ENCODE data around the gene TAPBP. TPM values are rescaled to one million over a fixed set of nuclear protein-coding genes. Genes with fewer than 3 reads are reported as not detected.
"Not testable (repeated sequence)": the region's sequence is repeated elsewhere in the genome, so short reads cannot be mapped to it uniquely, and the experiment has no call there.

The TAPBP gene
- polyA plus RNA-seq = 100 to 1,000 TPM; 303 to 707 (median 457) TPM

DNA sequence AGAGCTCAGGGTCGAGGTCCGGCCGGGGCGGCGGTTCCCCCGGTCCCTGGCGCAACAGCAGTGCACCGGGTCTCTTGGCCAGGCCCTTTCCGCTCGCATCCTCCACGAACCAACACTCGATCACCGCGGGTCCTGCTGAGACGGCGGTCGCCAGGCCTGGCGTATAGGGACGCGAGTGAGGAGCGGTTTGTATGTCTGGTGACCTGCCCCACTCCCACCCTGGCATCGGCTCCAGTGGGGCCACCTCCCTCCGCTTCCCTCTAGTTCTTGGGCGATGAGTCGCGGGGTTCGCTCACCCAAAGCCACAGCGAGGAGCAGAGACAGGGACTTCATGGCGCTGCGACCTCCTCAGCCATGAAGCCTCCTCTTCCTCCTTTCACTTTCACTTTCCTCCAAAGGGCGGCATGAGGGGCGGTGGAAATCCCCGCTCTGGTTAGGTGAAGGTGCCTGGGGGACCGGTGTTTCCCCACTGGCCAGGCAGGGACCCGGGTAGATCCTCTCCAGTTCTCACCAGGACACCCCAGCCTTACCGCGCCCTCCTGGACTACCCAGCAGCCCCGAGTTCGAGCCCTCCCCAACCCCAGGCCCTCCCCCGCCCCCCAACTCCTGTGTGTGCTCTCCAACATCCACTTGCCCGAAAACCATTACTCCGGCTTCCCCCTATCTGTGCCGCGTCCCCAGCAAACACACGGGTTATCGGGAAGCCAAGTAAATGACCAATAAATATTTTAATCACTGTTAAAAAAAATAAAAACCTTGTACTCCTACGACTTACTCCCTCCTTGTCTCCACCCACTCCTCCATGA lies at the start of gene TAPBP:
TSS of gene TAPBP (minus strand) at position 370 of the 806 bp plus-strand sequence. CDS start at position 333, 37 bp downstream.
- H3K9me3 Mint-ChIP-seq = no peaks in the 10 kb centered on the region
- H3K27ac Mint-ChIP-seq = peak within 1 kb of the TSS; percentile 95 to 99 (median 99)
- DNase-seq = peak; percentile 89 to 93 (median 89)
- H3K4me1 Mint-ChIP-seq = peaks cover 69 to 71% of the 10 kb centered on the region in 2 donors
- peaks cover 4 to 17% (median 4%) of the 10 kb centered on the region in 3 donors for H3K36me3 Mint-ChIP-seq
- peaks cover 12 to 23% (median 17%) of the 10 kb centered on the region in 3 donors for H3K27me3 Mint-ChIP-seq (ENCODE audit: low read depth in 3 of 3)
- peak within 1 kb of the TSS; percentile 97 to 99 (median 98) for H3K4me3 Mint-ChIP-seq

DNA sequence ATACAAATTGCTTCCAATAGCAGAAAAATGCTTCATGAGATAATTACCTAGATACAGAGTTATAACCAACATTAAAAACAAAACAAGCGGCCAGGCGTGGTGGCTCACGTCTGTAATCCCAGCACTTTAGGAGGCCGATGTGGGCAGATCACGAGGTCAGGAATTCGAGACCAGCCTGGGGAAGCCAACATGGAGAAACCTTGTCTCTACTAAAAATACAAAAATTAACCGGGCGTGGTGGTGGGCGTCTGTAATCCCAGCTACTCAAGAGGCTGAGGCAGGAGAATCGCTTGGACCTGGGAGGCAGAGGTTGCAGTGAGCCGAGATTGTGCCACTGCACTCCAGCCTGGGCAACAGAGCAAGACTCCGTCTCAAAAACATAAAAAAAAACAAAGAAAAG lies 49.6 kb upstream of the TAPBP start:
- not testable (repeated sequence) for H3K27ac Mint-ChIP-seq; H3K27me3 Mint-ChIP-seq (ENCODE audit: low read depth in 3 of 3); H3K4me3 Mint-ChIP-seq; DNase-seq; H3K36me3 Mint-ChIP-seq; H3K9me3 Mint-ChIP-seq; H3K4me1 Mint-ChIP-seq

DNA sequence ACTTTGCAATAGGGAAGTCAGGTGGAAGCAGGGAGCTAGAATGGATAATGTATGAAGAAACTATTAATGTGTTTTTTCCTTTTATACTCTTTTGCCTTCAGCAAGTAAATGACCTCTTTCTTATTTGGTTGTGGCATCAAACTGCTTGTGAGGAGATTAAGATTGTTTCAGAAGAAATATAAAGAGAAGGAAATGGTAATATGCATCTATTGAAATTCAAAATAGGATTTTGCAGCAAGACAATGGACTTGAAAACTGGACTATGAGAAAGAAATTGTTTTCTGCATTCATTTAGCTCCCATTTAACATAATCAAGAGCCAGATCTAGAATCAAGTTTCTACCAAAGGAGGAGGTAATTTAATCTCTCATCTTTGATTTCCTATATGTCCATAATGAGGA lies 45.5 kb upstream of the TAPBP start:
- H3K36me3 Mint-ChIP-seq = peaks cover 0 to 3% (median 0%) of the 10 kb centered on the region in 3 donors
- no peak overlapping the region for H3K27ac Mint-ChIP-seq
- peaks cover 0 to 4% (median 4%) of the 10 kb centered on the region in 3 donors for H3K27me3 Mint-ChIP-seq (ENCODE audit: low read depth in 3 of 3)
- DNase-seq = no peak
- no peaks in the 10 kb centered on the region for H3K9me3 Mint-ChIP-seq
- H3K4me3 Mint-ChIP-seq = no peak overlapping the region
- no peaks in the 10 kb centered on the region for H3K4me1 Mint-ChIP-seq

DNA sequence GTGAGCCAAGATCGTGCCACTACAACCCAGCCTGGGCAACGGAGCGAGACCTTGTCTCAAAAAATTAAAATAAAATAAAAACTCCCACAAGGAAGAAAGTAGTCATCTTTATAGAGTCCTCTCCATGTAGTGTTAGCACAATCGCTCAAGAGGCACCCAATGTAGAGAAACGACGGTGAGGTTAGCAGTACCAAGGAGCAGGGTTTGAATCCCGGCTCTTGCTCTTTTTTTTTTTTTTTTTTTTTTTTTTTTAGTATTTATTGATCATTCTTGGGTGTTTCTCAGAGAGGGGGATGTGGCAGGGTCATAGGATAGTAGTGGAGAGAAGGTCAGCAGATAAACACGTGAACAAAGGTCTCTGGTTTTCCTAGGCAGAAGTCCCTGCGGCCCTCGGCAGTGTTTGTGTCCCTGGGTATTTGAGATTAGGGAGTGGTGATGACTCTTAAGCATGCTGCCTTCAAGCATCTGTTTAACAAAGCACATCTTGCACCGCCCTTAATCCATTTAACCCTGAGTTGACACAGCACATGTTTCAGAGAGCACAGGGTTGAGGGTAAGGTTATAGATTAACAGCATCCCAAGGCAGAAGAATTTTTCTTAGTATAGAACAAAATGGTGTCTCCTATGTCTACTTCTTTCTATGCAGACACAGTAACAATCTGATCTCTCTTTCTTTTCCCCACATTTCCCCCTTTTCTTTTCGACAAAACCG lies 43.4 kb upstream of the TAPBP start:
- H3K4me3 Mint-ChIP-seq, H3K4me1 Mint-ChIP-seq: not testable (repeated sequence)

DNA sequence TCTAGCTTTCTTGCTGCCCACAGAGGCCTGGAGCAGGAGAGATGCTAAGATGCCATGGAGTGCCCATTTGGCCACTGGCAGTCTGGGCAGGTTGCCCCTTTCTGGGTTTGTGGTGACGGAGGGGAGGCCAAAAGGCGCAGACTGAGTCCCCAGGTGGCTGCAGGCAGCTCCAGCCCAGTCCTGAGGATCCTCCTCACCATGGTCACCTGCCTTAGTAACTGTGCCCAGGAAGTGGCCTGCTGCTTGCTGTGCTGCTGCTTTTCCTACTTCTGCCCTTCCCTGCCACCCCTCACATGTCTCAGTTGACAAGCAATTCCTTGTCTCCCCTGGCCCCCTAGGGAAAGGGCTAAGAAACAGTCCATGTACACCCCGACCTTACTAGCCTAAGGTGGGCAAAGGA lies 42.4 kb upstream of the TAPBP start:
- Mint-ChIP-seq H3K4me1 (no peaks in the 10 kb centered on the region), H3K27me3 (ENCODE audit: low read depth in 3 of 3) (peaks cover 0 to 4% (median 2%) of the 10 kb centered on the region in 3 donors), H3K27ac (no peak overlapping the region), H3K36me3 (peaks cover 0 to 3% (median 0%) of the 10 kb centered on the region in 3 donors), H3K4me3 (no peak overlapping the region), H3K9me3 (no peaks in the 10 kb centered on the region)
- no peak for DNase-seq

More for the DNA sequence above, 43.4 kb upstream of the TAPBP start:
- not testable (repeated sequence) for H3K9me3 Mint-ChIP-seq; H3K27ac Mint-ChIP-seq; DNase-seq; H3K36me3 Mint-ChIP-seq; H3K27me3 Mint-ChIP-seq (ENCODE audit: low read depth in 3 of 3)

DNA sequence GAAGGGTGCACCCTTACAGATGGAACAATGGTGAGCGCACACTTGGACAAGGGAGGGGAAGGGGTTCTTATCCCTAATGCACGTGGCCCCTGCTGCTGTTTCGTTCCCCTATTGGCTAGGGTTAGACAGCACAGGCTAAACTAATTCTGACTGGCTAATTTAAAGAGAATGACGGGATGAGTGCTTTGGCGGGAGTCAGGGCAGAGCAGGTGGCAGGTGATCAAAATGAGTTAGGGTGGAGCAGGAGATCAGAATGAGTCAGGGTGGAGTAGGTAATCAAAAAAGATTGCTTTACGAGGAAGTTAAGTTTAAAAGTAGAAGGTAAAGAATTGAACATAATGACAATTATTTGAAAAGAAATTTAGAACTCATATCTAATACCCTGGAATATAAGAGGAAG lies 42.0 kb upstream of the TAPBP start:
- not testable (repeated sequence) for DNase-seq; H3K36me3 Mint-ChIP-seq; H3K4me3 Mint-ChIP-seq; H3K27ac Mint-ChIP-seq; H3K27me3 Mint-ChIP-seq (ENCODE audit: low read depth in 3 of 3); H3K9me3 Mint-ChIP-seq; H3K4me1 Mint-ChIP-seq

DNA sequence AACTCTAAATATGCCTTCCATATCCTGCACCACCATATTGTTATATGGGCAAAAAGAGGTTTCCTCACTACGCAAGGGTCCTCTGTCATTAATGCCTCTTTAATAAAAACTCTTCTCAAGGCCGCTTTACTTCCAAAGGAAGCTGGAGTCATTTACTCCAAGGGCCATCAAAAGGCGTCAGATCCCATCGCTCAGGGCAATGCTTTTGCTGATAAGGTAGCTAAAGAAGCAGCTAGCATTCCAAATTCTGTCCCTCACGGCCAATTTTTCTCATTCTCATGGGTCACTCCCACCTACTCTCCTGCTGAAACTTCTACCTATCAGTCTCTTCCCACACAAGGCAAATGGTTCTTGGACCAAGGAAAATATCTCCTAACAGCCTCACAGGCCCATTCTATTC lies 33.9 kb upstream of the TAPBP start:
- H3K4me3 Mint-ChIP-seq = no peak overlapping the region
- peaks cover 39 to 48% of the 10 kb centered on the region in 2 donors for H3K4me1 Mint-ChIP-seq
- no peak for DNase-seq
- H3K36me3 Mint-ChIP-seq = no peaks in the 10 kb centered on the region
- peaks cover 16 to 22% (median 18%) of the 10 kb centered on the region in 3 donors for H3K27me3 Mint-ChIP-seq (ENCODE audit: low read depth in 3 of 3)
- no peaks in the 10 kb centered on the region for H3K9me3 Mint-ChIP-seq
- H3K27ac Mint-ChIP-seq = peak overlapping the region in 4 of 6 donors; percentile 10 to 81 (median 24)

DNA sequence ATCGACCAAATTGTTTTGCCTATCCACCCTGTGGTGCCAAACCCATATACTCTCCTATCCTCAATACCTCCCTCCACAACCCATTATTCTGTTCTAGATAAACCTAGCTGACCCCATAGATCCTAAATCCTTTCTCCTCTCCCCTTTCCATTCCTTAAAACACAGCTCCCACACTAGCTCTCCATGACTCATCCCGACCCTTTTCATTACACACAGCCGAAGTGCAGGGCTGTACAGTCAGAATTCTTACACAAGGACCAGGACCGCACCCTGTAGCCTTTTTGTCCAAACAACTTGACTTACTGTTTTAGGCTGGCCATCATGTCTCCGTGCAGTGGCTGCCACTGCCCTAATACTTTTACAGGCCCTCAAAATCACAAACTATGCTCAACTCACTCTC lies 33.1 kb upstream of the TAPBP start:
- Mint-ChIP-seq H3K27me3 (ENCODE audit: low read depth in 3 of 3) (peaks cover 16 to 22% (median 18%) of the 10 kb centered on the region in 3 donors), H3K27ac (peak overlapping the region in 5 of 6 donors; percentile 14 to 84 (median 79)), H3K4me3 (peak overlapping the region in 1 of 5 donors; percentile 14), H3K4me1 (peaks cover 41 to 50% of the 10 kb centered on the region in 2 donors)
- not testable (repeated sequence) for DNase-seq, H3K9me3 Mint-ChIP-seq, H3K36me3 Mint-ChIP-seq

DNA sequence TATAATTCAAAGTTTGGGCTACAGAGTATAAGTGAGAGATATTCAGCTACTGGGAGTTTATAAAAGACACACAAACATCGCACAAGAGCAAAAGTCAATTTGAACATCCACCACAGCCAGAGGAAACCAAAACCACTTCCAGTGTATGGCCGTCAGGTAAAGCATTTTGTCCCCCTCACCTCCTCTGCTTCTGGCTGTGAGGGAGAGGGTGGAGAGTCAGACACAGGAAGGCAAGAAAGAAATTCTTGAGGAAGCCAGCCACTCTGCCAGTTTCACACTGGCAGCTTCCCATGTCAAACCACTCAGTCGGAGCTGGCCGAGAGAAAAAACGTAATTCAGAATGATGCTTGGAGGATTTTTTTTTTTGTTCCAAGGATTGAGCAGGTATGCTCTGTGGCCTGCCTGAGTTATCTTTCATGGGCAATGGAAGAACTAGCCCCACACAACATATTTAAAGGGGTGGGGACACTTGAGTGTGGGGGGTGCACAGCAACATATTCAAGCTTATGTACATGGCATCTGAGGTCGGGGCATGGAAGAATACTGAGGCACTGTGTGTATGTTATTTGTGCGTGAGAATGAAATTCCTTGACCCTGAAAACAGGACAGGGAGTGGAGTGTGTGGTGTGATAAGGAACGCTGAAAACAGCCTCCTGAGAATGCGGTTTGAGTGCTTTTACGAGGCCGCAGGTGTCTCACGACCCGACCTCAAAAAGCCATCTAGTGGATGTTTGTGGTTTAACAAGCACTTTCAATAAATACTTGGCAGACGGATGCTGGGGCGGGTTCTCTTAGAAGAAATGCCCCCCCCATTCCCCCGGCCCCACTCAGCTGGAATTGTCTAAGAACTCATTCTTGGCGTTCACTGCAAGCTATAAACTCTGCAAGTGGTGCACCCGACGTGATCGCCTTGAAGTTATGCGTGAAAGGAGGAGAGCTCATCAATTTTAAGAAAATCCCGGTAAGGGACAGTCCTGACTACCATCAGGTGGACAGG lies 31.1 kb upstream of the TAPBP start:
- DNase-seq = peak; percentile 79 to 83 (median 83)
- Mint-ChIP-seq H3K36me3 (no peaks in the 10 kb centered on the region), H3K4me1 (peaks cover 46 to 50% of the 10 kb centered on the region in 2 donors), H3K27ac (peak overlapping the region; percentile 93 to 97 (median 95)), H3K4me3 (peak overlapping the region; percentile 85 to 90 (median 87)), H3K27me3 (ENCODE audit: low read depth in 3 of 3) (peaks cover 16 to 20% (median 18%) of the 10 kb centered on the region in 3 donors), H3K9me3 (no peaks in the 10 kb centered on the region)

DNA sequence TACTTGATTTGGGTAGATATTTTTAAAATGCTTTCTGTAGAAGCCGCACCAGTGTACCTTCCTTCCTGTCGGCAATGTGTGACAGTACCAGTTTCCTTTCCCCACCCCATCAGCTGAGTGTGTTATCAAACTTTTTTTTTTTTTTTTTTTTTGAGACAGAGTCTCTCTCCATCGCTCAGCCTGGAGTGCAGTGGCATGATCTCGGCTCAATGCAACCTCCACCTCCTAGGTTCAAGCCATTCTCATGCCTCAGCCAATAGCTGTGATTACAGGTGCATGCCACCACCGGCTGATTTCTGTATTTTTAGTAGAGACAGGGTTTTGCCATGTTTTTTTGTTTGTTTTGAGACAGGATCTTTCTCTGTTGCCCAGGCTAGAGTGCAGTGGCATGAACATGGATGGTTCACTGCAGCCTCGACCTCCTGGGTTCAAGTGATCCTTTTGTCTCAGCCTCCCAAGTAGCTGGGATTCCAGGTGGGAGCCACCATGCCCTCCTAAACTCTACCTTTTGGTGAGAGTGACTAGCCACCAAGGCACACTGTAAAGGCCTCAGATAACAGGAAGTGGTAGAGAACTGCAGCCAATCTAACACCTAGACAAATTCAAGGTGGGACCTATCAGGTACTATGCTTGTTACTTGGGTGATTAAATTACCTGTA lies 30.2 kb upstream of the TAPBP start:
- H3K27ac Mint-ChIP-seq = peak overlapping the region; percentile 93 to 97 (median 95)
- peak overlapping the region; percentile 85 to 90 (median 87) for H3K4me3 Mint-ChIP-seq
- no peaks in the 10 kb centered on the region for H3K36me3 Mint-ChIP-seq

DNA sequence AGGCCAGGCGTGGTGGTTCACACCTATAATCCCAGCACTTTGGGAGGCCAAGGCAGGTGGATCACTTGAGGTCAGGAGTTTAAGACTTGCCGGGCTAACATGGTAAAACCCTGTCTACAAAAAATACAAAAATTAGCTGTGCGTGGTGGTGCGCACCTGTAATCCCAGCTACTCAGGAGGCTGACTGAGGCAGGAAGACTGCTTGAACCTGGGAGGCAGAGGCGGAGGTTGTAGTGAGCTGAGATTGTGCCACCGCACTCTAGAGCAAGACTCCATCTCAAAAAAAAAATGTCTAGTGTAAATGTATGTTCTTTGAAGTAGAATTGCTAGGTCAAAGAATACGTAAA lies 29.7 kb upstream of the TAPBP start:
- Mint-ChIP-seq H3K27ac (peak overlapping the region; percentile 93 to 97 (median 95)), H3K4me1 (peaks cover 50 to 59% of the 10 kb centered on the region in 2 donors), H3K4me3 (peak overlapping the region; percentile 85 to 90 (median 87)), H3K27me3 (ENCODE audit: low read depth in 3 of 3) (peaks cover 16 to 19% (median 18%) of the 10 kb centered on the region in 3 donors)
- not testable (repeated sequence) for DNase-seq, H3K36me3 Mint-ChIP-seq, H3K9me3 Mint-ChIP-seq

More for the DNA sequence above, 30.2 kb upstream of the TAPBP start:
- Mint-ChIP-seq H3K4me1 (peaks cover 48 to 55% of the 10 kb centered on the region in 2 donors), H3K27me3 (ENCODE audit: low read depth in 3 of 3) (peaks cover 16 to 19% (median 18%) of the 10 kb centered on the region in 3 donors), H3K9me3 (no peaks in the 10 kb centered on the region)
- DNase-seq = peak; percentile 80 to 85 (median 84)

DNA sequence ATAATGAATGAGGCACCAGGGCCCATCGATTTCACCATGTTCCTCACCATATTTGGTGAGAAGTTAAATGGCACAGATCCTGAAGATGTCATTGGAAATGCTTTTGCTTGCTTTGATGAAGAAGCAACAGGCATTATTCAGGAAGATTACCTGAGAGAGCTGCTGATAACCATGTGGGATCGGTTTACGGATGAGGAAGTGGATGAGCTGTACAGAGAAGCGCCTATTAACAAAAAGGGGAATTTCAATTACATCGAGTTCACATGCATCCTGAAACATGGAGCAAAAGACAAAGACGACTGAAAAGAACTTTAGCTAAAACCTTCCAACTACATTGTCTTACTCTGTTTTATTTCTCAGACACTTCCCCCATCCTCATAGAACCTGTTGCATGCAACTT lies 25.3 kb upstream of the TAPBP start:
- no peak overlapping the region for H3K4me3 Mint-ChIP-seq
- peak overlapping the region in 2 of 6 donors; percentile 13 to 26 for H3K27ac Mint-ChIP-seq
- no peaks in the 10 kb centered on the region for H3K36me3 Mint-ChIP-seq
- no peak for DNase-seq
- peaks cover 5 to 9% (median 7%) of the 10 kb centered on the region in 3 donors for H3K27me3 Mint-ChIP-seq (ENCODE audit: low read depth in 3 of 3)
- no peaks in the 10 kb centered on the region for H3K9me3 Mint-ChIP-seq
- peaks cover 25 to 30% of the 10 kb centered on the region in 2 donors for H3K4me1 Mint-ChIP-seq

DNA sequence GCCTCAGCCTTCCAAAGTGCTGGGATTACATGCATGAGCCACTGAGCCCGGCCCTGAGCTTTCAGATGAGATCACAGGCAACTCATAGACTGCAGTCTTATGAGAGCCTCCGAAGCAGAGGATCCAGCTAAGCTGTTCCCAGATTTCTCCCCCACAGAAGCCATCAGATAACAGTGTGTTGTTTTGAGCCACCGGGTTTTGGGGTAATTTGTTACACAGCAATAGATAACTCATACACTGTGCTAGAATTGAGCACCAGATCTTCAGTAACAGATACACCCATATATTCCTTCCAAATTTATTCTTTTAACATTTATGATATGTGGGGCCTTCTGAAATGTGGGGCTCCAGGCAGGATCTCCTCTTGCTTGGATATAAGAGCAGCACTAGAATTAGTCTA lies 22.6 kb upstream of the TAPBP start:
- Mint-ChIP-seq H3K9me3 (no peaks in the 10 kb centered on the region), H3K27ac (no peak overlapping the region), H3K36me3 (no peaks in the 10 kb centered on the region), H3K4me1 (peaks cover 13 to 14% of the 10 kb centered on the region in 2 donors), H3K27me3 (ENCODE audit: low read depth in 3 of 3) (peaks cover 0 to 2% (median 0%) of the 10 kb centered on the region in 3 donors), H3K4me3 (no peak overlapping the region)
- no peak for DNase-seq

Measured in immature natural killer cell (primary cell).